ENCODE measurements around the gene PPP4R4. TPM values are rescaled to one million over a fixed set of nuclear protein-coding genes. Genes with fewer than 3 reads are reported as not detected.

PPP4R4 gene, protein sequence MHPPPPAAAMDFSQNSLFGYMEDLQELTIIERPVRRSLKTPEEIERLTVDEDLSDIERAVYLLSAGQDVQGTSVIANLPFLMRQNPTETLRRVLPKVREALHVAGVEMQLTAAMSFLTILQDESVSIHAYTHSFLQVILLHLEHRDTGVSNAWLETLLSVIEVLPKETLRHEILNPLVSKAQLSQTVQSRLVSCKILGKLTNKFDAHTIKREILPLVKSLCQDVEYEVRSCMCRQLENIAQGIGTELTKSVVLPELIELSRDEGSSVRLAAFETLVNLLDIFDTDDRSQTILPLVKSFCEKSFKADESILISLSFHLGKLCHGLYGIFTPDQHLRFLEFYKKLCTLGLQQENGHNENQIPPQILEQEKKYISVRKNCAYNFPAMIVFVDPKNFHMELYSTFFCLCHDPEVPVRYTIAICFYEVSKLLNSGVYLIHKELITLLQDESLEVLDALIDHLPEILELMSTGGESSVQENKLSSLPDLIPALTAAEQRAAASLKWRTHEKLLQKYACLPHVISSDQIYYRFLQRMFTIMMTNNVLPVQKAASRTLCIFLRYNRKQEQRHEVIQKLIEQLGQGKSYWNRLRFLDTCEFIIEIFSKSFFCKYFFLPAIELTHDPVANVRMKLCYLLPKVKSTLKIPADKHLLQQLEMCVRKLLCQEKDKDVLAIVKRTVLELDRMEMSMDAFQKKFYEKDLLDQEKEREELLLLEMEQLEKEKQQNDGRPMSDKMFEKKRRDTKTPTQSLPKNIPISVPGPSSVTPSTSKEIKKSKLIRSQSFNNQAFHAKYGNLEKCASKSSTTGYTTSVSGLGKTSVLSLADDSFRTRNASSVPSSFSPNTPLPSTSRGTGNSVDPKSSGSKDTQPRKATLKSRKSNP
- polyA plus RNA-seq: under 1 TPM; 0.08 to 0.09 TPM

- 0 to 1% methylated on average over 27 to 82 of the region's 84 CpGs for WGBS, 2 donors
- H3K9me3 ChIP-seq (ENCODE audit: control insufficient read depth in 2 of 2, insufficient read depth in 1 of 2, low read depth in 1 of 2, low read length in 1 of 2): no peaks in the 10 kb centered on the region
- no peak within 1 kb of the TSS for H3K27ac ChIP-seq (ENCODE audit: low read depth in 2 of 2, low read length in 1 of 2)
- peaks cover 0 to 5% of the 10 kb centered on the region in 2 donors for H3K27me3 ChIP-seq (ENCODE audit: control insufficient read depth in 1 of 2, insufficient read depth in 2 of 2, low read length in 2 of 2)
- H3K4me3 ChIP-seq (ENCODE audit: low read depth in 1 of 2, low read length in 2 of 2): peak within 1 kb of the TSS; percentile 62 to 64
- no peaks in the 10 kb centered on the region for H3K36me3 ChIP-seq (ENCODE audit: control insufficient read depth in 2 of 2, insufficient read depth in 2 of 2, low read length in 1 of 2)
- H3K4me1 ChIP-seq (ENCODE audit: control insufficient read depth in 2 of 2, insufficient read depth in 2 of 2, low read length in 1 of 2): peaks cover 0 to 9% of the 10 kb centered on the region in 2 donors
Measured at GRCh38 chr14:94173885-94174603, at the start of gene PPP4R4. Gene PPP4R4, plus strand, starts transcription at chr14:94174322. Its CDS starts 144 bp downstream, at chr14:94174466.

- 80 to 83% methylated on average over 9 of the region's 9 CpGs for WGBS, 2 donors
- Histone ChIP-seq H3K4me1 (ENCODE audit: control insufficient read depth in 2 of 2, insufficient read depth in 2 of 2, low read length in 1 of 2) (peaks cover 0 to 4% of the 10 kb centered on the region in 2 donors), H3K4me3 (ENCODE audit: low read depth in 1 of 2, low read length in 2 of 2) (no peak overlapping the region), H3K36me3 (ENCODE audit: control insufficient read depth in 2 of 2, insufficient read depth in 2 of 2, low read length in 1 of 2) (peaks cover 0 to 5% of the 10 kb centered on the region in 2 donors), H3K27me3 (ENCODE audit: control insufficient read depth in 1 of 2, insufficient read depth in 2 of 2, low read length in 2 of 2) (no peaks in the 10 kb centered on the region), H3K27ac (ENCODE audit: low read depth in 2 of 2, low read length in 1 of 2) (no peak overlapping the region), H3K9me3 (ENCODE audit: control insufficient read depth in 2 of 2, insufficient read depth in 1 of 2, low read depth in 1 of 2, low read length in 1 of 2) (peaks cover 0 to 6% of the 10 kb centered on the region in 2 donors)
Measured at GRCh38 chr14:94124582-94125377, 49.3 kb upstream of the PPP4R4 start.

- H3K36me3 ChIP-seq (ENCODE audit: control insufficient read depth in 2 of 2, insufficient read depth in 2 of 2, low read length in 1 of 2): peaks cover 0 to 5% of the 10 kb centered on the region in 2 donors
- no peaks in the 10 kb centered on the region for H3K27me3 ChIP-seq (ENCODE audit: control insufficient read depth in 1 of 2, insufficient read depth in 2 of 2, low read length in 2 of 2)
- H3K4me1 ChIP-seq (ENCODE audit: control insufficient read depth in 2 of 2, insufficient read depth in 2 of 2, low read length in 1 of 2): peaks cover 0 to 4% of the 10 kb centered on the region in 2 donors
- H3K27ac ChIP-seq (ENCODE audit: low read depth in 2 of 2, low read length in 1 of 2): no peak overlapping the region
- H3K4me3 ChIP-seq (ENCODE audit: low read depth in 1 of 2, low read length in 2 of 2): no peak overlapping the region
- peaks cover 0 to under 1% of the 10 kb centered on the region in 2 donors for H3K9me3 ChIP-seq (ENCODE audit: control insufficient read depth in 2 of 2, insufficient read depth in 1 of 2, low read depth in 1 of 2, low read length in 1 of 2)
- 87 to 92% methylated on average over 6 of the region's 6 CpGs for WGBS, 2 donors
Measured at GRCh38 chr14:94125659-94126418, 48.3 kb upstream of the PPP4R4 start.

DNA sequence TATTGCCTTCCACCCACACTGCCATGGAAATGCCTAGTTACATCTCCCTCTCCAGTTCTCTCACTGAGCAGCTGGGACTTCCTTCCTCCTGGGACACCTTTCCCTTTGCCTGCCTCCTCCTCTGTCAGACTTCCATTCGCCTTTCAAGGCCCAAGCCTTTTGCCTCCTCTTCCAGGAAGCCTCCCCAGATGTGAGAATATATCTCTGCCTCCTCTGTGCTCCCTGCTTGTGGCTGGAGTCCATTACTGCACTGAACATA, 47.8 kb upstream of the PPP4R4 start:
- WGBS, 2 donors: 84 to 93% methylated on average over 1 of the region's 1 CpG
- H3K27ac ChIP-seq (ENCODE audit: low read depth in 2 of 2, low read length in 1 of 2): no peak overlapping the region
- no peak overlapping the region for H3K4me3 ChIP-seq (ENCODE audit: low read depth in 1 of 2, low read length in 2 of 2)

GRCh38 chr14:94126800-94127199, 47.3 kb upstream of the PPP4R4 start:
- peaks cover 0 to 5% of the 10 kb centered on the region in 2 donors for H3K36me3 ChIP-seq (ENCODE audit: control insufficient read depth in 2 of 2, insufficient read depth in 2 of 2, low read length in 1 of 2)
- 85 to 86% methylated on average over 5 of the region's 5 CpGs for WGBS, 2 donors
- H3K4me3 ChIP-seq (ENCODE audit: low read depth in 1 of 2, low read length in 2 of 2): no peak overlapping the region
- H3K27me3 ChIP-seq (ENCODE audit: control insufficient read depth in 1 of 2, insufficient read depth in 2 of 2, low read length in 2 of 2): no peaks in the 10 kb centered on the region
- peaks cover 0 to 4% of the 10 kb centered on the region in 2 donors for H3K4me1 ChIP-seq (ENCODE audit: control insufficient read depth in 2 of 2, insufficient read depth in 2 of 2, low read length in 1 of 2)
- no peaks in the 10 kb centered on the region for H3K9me3 ChIP-seq (ENCODE audit: control insufficient read depth in 2 of 2, insufficient read depth in 1 of 2, low read depth in 1 of 2, low read length in 1 of 2)
- no peak overlapping the region for H3K27ac ChIP-seq (ENCODE audit: low read depth in 2 of 2, low read length in 1 of 2)

More for the DNA sequence above, 47.8 kb upstream of the PPP4R4 start:
- H3K4me1 ChIP-seq (ENCODE audit: control insufficient read depth in 2 of 2, insufficient read depth in 2 of 2, low read length in 1 of 2): peaks cover 0 to 4% of the 10 kb centered on the region in 2 donors
- H3K9me3 ChIP-seq (ENCODE audit: control insufficient read depth in 2 of 2, insufficient read depth in 1 of 2, low read depth in 1 of 2, low read length in 1 of 2): no peaks in the 10 kb centered on the region
- peaks cover 0 to 5% of the 10 kb centered on the region in 2 donors for H3K36me3 ChIP-seq (ENCODE audit: control insufficient read depth in 2 of 2, insufficient read depth in 2 of 2, low read length in 1 of 2)
- H3K27me3 ChIP-seq (ENCODE audit: control insufficient read depth in 1 of 2, insufficient read depth in 2 of 2, low read length in 2 of 2): no peaks in the 10 kb centered on the region

- no peak overlapping the region for H3K27ac ChIP-seq (ENCODE audit: low read depth in 2 of 2, low read length in 1 of 2)
- H3K4me3 ChIP-seq (ENCODE audit: low read depth in 1 of 2, low read length in 2 of 2): no peak overlapping the region
- H3K36me3 ChIP-seq (ENCODE audit: control insufficient read depth in 2 of 2, insufficient read depth in 2 of 2, low read length in 1 of 2): peaks cover 0 to 5% of the 10 kb centered on the region in 2 donors
- 93 to 96% methylated on average over 6 of the region's 6 CpGs for WGBS, 2 donors
- H3K4me1 ChIP-seq (ENCODE audit: control insufficient read depth in 2 of 2, insufficient read depth in 2 of 2, low read length in 1 of 2): peaks cover 0 to 4% of the 10 kb centered on the region in 2 donors
- no peaks in the 10 kb centered on the region for H3K9me3 ChIP-seq (ENCODE audit: control insufficient read depth in 2 of 2, insufficient read depth in 1 of 2, low read depth in 1 of 2, low read length in 1 of 2)
- no peaks in the 10 kb centered on the region for H3K27me3 ChIP-seq (ENCODE audit: control insufficient read depth in 1 of 2, insufficient read depth in 2 of 2, low read length in 2 of 2)
Measured at GRCh38 chr14:94127330-94127729, 46.8 kb upstream of the PPP4R4 start.

DNA sequence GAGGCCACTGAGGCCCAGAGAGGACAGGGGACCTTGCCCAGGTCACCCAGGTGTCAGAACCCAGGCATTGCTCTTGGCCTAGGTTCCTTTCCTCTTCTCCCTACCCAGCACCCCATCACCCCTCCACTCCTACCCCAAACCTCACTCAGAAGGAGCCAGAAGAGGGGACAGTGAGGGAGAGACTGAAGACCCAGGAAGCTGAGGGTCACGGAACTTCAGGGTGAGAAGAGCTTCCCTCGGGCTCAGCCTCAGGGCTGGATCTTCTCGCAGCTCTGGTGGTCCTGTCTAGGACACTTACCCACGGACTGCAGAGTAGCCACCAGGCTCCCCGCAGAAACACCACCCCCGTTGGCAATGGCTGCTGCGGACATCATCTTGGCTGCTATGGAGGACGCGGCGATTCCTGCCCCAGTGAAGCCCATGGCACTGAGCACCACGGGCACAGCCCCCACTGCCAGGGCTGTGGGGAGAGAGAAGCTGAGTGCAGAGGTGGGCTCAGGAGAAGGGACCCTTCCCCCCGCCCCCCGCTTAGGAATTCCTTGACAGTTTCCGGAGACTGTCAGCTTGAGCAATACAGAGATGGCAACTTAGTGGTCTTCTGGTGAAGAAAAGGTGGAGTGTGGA, 45.8 kb upstream of the PPP4R4 start:
- Histone ChIP-seq H3K36me3 (ENCODE audit: control insufficient read depth in 2 of 2, insufficient read depth in 2 of 2, low read length in 1 of 2) (peaks cover 0 to 5% of the 10 kb centered on the region in 2 donors), H3K4me3 (ENCODE audit: low read depth in 1 of 2, low read length in 2 of 2) (no peak overlapping the region), H3K27ac (ENCODE audit: low read depth in 2 of 2, low read length in 1 of 2) (no peak overlapping the region), H3K9me3 (ENCODE audit: control insufficient read depth in 2 of 2, insufficient read depth in 1 of 2, low read depth in 1 of 2, low read length in 1 of 2) (no peaks in the 10 kb centered on the region), H3K27me3 (ENCODE audit: control insufficient read depth in 1 of 2, insufficient read depth in 2 of 2, low read length in 2 of 2) (no peaks in the 10 kb centered on the region), H3K4me1 (ENCODE audit: control insufficient read depth in 2 of 2, insufficient read depth in 2 of 2, low read length in 1 of 2) (peaks cover 0 to 4% of the 10 kb centered on the region in 2 donors)
- 89 to 91% methylated on average over 14 of the region's 14 CpGs for WGBS, 2 donors

- 1 to 6% methylated on average over 27 of the region's 27 CpGs for WGBS, 2 donors
- Histone ChIP-seq H3K4me3 (ENCODE audit: low read depth in 1 of 2, low read length in 2 of 2) (peak within 1 kb of the TSS; percentile 52 to 53), H3K9me3 (ENCODE audit: control insufficient read depth in 2 of 2, insufficient read depth in 1 of 2, low read depth in 1 of 2, low read length in 1 of 2) (no peaks in the 10 kb centered on the region), H3K27me3 (ENCODE audit: control insufficient read depth in 1 of 2, insufficient read depth in 2 of 2, low read length in 2 of 2) (no peaks in the 10 kb centered on the region), H3K36me3 (ENCODE audit: control insufficient read depth in 2 of 2, insufficient read depth in 2 of 2, low read length in 1 of 2) (peaks cover 0 to 5% of the 10 kb centered on the region in 2 donors), H3K4me1 (ENCODE audit: control insufficient read depth in 2 of 2, insufficient read depth in 2 of 2, low read length in 1 of 2) (peaks cover 0 to 4% of the 10 kb centered on the region in 2 donors), H3K27ac (ENCODE audit: low read depth in 2 of 2, low read length in 1 of 2) (peak within 1 kb of the TSS; percentile 79 to 82)
Measured at GRCh38 chr14:94129111-94129757, 44.9 kb upstream of the PPP4R4 start, which contains the start of gene IFI27L2. Gene IFI27L2, minus strand, starts transcription at chr14:94129604. Its CDS starts 40 bp downstream, at chr14:94129564.
